Muscle layer of duodenum (tissue), 2 donors: ENCODE results near the gene SLC9C1.

ENCODE experiments used
- H3K27ac ChIP-seq: one replicate; pipeline ENCODE4 v1.7.0; 2013; ENCODE audit warnings: mild to moderate bottlenecking, low read length
- H3K27me3 ChIP-seq: one replicate; pipeline ENCODE4 v1.7.0; 2013; ENCODE audit warnings: low read depth, mild to moderate bottlenecking, control low read depth, low read length
- H3K36me3 ChIP-seq, 2 donors: one replicate each; pipeline ENCODE4 v1.7.0; 2013; ENCODE audit warnings: low read length in 2 of 2, control low read depth in 1 of 2, mild to moderate bottlenecking in 1 of 2; ENCODE audit not compliant: insufficient read depth in 2 of 2, control insufficient read depth in 1 of 2
- H3K4me1 ChIP-seq, 2 donors: one replicate each; pipeline ENCODE4 v1.7.0; 2013; ENCODE audit warnings: low read length in 2 of 2, mild to moderate bottlenecking in 2 of 2, control low read depth in 1 of 2, moderate library complexity in 1 of 2; ENCODE audit not compliant: insufficient read depth in 2 of 2, control insufficient read depth in 1 of 2
- H3K4me3 ChIP-seq, 2 donors: one replicate each; pipeline ENCODE4 v1.7.0; 2013; ENCODE audit warnings: low read length in 2 of 2, low read depth in 1 of 2, mild to moderate bottlenecking in 1 of 2
- H3K9me3 ChIP-seq, 2 donors: one replicate each; pipeline ENCODE4 v1.7.0; 2013; ENCODE audit warnings: low read length in 2 of 2, control low read depth in 1 of 2, mild to moderate bottlenecking in 1 of 2; ENCODE audit not compliant: control insufficient read depth in 1 of 2
- donor health status: healthy.

SLC9C1 gene

DNA sequence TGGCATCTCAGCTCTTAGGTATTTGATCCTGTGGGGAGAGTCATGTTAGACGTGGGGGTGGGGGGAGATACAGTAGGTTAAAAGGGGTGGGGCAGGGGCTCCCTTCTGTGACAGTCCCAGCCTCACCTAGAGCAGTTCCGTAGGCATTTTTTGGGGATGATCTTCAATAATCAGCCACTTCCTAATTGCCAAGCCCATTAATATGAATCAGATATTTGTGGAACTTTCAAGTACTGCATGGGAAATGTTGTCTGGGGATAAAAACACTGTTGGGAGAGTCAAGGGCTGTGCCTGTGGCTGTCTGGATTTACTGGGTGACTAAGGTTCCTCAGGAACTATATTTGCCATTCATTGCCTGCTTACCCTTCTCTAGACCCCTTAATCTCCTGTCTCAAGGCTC lies 198.3 kb downstream of the SLC9C1 start:
- peaks cover 0 to 5% of the 10 kb centered on the region in 2 donors for H3K4me1 ChIP-seq
- H3K36me3 ChIP-seq = no peaks in the 10 kb centered on the region
- H3K27ac ChIP-seq = no peak overlapping the region

DNA sequence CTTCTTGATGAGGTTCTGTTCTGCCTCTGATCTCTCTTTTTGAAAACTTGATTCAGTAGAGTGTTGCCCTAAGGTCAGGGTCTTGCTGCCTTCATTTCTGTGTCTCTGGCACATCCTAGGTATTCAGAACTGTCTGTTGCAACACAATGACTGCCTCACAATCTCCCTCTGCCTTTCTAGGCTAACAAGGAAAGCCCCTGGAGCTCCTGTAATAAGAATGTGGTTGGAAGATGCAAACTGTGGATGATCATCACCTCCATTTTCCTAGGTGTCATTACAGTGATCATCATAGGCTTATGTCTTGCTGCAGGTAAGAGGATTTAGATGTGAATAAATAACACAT lies 200.9 kb downstream of the SLC9C1 start:
- Histone ChIP-seq H3K9me3 (no peaks in the 10 kb centered on the region), H3K4me1 (peaks cover 0 to 5% of the 10 kb centered on the region in 2 donors), H3K4me3 (no peak overlapping the region), H3K27me3 (no peaks in the 10 kb centered on the region), H3K27ac (no peak overlapping the region), H3K36me3 (no peaks in the 10 kb centered on the region)

More for the DNA sequence above, 198.3 kb downstream of the SLC9C1 start:
- no peaks in the 10 kb centered on the region for H3K27me3 ChIP-seq
- H3K9me3 ChIP-seq = no peaks in the 10 kb centered on the region
- H3K4me3 ChIP-seq = no peak overlapping the region

DNA sequence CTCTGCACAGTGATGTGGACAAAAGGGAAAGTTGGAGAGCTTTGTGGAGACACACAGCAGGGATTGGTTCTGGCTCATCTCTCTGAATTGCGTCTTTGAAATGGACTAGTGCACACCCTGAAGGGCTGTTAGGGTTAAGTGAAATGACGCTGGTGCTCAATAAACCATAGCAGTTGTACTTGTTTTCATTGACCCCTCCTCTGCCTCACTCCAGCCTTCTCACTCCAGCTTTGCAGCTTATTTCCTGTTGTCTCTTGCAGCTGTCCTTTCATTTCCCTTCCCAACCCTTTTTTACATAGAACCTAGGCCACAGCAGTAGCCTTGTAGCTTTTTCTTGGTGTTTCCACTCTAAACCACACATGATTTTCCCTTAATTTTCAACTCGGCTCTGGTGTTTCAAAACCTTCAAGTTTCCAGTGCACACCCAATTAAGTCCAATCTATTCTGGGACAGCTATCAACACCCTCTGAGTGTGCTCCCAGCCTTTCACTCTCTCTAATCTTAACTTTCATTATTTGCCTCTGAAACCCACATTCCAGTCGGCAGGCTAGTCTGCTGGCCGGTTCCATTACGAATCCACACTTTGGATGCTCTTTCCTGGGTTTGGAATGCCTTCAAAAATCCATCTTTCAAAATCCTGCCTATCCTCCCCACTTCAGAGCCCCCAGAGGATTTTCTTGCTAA lies 201.4 kb downstream of the SLC9C1 start:
- Histone ChIP-seq H3K4me3 (no peak overlapping the region), H3K27ac (no peak overlapping the region), H3K36me3 (no peaks in the 10 kb centered on the region), H3K9me3 (no peaks in the 10 kb centered on the region), H3K4me1 (peaks cover 0 to 5% of the 10 kb centered on the region in 2 donors), H3K27me3 (no peaks in the 10 kb centered on the region)

DNA sequence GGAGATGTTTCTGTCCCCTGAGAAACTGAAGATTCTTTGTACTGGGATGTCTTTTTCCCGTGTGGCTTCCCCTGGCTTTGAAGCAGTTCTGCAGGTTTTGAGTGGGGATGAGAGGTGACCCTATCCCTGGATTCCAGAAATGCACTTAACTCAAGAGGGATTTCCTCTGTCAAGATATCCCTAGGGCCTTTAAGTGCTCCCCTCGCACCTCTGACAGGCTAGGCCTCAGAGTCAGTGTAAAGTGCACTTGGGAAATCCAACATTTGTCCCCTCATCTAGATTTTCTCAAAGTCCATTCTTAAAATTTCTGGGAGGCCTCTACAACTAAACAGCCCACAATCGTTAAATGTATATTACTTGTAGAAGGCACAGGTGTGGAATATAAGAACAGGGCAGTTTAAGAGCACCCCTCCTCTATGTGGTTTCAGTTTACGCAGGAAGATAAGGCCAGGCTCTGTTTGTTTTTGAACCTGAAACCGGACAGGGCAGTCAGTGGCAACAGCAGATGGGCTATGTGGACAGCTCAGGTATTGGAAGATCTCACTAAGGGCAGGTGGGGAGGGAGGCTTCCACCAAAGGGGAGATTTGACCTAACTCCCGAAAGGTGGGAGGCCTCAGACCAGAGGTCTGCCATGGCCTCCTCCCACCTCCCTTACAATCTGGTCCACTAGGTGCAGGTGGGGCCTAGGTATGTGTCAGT lies 203.0 kb downstream of the SLC9C1 start:
- no peaks in the 10 kb centered on the region for H3K36me3 ChIP-seq
- no peak overlapping the region for H3K27ac ChIP-seq
- no peaks in the 10 kb centered on the region for H3K27me3 ChIP-seq
- H3K9me3 ChIP-seq = no peaks in the 10 kb centered on the region
- peaks cover 0 to under 1% of the 10 kb centered on the region in 2 donors for H3K4me1 ChIP-seq
- H3K4me3 ChIP-seq = no peak overlapping the region
